22Rv1 (cell line): ENCODE data around the gene ATXN7L3.
"Not testable (repeated sequence)": the region's sequence is repeated elsewhere in the genome, so short reads cannot be mapped to it uniquely, and the experiment has no call there.

Experiments used
- H3K27ac ChIP-seq: fragments of 450-650 bp; 2 replicates; pipeline ENCODE4 v1.5.1; 2017
- ZFX ChIP-seq: fragments of 450-650 bp; IDR thresholded peaks from 2 replicates; pipeline ENCODE4 v1.6.1; 2017; ENCODE audit warnings: antibody characterized with exemption, borderline replicate concordance
- TF ChIP-seq, protein P1 (sequence below): fragments of 450-650 bp; IDR thresholded peaks from 2 replicates; pipeline ENCODE4 v1.5.1; 2017; ENCODE audit warnings: mild to moderate bottlenecking

ATXN7L3 gene

DNA sequence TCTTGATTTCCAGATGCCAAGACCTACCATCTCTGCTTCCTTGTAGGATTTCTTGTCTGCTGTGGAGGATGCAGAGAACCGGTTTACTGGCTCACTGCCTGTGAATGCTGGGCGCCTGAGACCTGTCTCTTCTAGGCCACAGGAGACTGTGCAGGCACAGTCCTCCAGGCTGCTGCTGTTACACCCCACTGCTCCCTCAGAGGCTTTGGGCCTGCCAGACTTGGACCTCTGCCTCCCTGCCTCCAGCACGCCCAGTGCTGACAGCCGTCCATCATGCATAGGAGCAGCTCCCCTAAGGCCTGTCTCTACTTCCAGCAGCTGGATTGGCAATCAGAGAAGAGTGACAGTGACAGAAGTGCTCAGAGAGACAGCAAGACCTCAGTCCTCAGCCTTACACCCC is 51.9 kb downstream of the ATXN7L3 start:
- H3K27ac ChIP-seq: no peak overlapping the region
- TF ChIP-seq, protein P1, sequence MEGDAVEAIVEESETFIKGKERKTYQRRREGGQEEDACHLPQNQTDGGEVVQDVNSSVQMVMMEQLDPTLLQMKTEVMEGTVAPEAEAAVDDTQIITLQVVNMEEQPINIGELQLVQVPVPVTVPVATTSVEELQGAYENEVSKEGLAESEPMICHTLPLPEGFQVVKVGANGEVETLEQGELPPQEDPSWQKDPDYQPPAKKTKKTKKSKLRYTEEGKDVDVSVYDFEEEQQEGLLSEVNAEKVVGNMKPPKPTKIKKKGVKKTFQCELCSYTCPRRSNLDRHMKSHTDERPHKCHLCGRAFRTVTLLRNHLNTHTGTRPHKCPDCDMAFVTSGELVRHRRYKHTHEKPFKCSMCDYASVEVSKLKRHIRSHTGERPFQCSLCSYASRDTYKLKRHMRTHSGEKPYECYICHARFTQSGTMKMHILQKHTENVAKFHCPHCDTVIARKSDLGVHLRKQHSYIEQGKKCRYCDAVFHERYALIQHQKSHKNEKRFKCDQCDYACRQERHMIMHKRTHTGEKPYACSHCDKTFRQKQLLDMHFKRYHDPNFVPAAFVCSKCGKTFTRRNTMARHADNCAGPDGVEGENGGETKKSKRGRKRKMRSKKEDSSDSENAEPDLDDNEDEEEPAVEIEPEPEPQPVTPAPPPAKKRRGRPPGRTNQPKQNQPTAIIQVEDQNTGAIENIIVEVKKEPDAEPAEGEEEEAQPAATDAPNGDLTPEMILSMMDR: no peak
- TF ChIP-seq ZFX: no peak

DNA sequence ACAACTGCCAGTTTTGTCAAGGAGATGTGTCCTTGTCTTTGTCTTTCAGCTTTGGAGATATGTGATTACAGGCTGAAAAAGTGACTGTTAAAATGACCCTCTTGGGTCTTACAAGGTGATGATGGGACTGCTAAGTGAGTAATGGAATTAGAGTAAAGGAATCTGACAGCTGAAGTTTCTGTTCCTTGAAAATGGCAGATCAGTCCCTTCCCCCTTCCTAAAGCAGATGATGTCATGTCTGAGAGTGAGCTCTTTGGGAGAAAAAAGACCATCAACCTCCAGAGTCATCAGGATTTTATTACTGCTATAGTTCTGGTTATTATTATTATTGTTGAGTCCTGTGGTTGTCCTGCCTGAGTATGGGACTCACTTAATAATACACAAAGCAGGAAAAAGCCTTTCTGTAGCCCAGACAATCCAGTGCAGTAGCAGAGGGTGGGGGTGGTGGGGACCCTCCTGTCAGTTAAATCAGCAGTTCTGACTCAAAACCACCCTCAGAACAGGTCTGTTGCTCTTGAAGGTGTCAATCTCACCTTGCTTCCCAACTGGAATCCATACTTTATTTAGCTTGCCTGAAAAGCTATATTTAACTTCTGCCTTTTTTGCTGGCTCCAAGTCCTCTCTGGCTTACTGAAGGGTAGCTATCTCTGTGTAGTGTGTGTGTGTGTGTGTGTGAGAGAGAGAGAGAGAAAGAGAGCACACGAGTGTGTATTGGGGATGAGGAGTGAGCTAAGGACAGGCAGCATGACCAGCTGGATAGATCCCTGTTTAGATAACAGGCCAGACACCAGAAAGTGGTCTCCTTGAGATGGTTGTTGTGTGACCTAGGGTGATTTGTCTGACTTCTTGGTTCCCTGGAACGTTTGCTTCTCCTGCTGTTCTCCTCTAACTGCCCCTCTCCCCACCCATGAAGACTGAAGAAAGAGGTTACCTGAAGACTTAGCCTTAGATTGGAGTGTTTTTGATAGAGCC is 53.0 kb downstream of the ATXN7L3 start:
- no peak for TF ChIP-seq ZFX
- TF ChIP-seq, protein P1: no peak
- no peak overlapping the region for H3K27ac ChIP-seq

DNA sequence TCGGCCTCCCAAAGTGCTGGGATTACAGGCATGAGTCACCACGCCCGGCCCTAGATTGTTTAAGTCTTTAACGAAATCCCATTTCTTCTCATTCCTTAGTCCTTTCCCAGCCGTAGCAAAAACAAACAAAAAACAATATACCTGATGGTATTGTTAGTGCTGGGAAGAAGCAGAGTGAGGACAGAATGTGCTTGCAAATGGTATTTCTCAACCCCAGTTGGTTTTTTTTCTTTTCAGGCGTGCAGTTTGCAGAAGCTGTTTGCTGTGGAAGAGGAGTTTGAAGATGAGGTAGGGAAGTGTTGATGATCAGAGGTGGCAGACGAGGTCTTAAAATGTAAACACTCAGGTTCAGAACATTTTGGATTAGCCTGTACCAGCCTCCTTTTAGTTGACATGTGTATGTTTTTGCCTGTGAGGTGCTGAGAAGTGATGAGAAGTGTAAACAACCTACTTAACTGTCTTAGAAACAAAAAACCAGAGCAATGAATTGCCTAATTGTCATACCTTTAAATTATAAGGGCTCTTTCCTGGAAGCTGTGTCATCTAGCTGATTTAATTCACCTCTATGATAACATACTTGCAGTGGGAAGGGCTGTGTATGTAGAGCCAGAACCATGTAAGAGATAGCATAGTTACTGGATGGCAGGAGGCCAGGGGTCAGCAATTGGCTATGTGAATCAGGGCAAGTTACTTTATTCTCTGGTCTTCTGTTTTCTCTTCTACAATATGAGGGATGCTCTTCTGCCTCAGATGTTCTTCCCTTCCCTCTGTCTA is 54.5 kb downstream of the ATXN7L3 start:
- H3K27ac ChIP-seq: no peak overlapping the region
- TF ChIP-seq, protein P1: no peak
- TF ChIP-seq ZFX: no peak

DNA sequence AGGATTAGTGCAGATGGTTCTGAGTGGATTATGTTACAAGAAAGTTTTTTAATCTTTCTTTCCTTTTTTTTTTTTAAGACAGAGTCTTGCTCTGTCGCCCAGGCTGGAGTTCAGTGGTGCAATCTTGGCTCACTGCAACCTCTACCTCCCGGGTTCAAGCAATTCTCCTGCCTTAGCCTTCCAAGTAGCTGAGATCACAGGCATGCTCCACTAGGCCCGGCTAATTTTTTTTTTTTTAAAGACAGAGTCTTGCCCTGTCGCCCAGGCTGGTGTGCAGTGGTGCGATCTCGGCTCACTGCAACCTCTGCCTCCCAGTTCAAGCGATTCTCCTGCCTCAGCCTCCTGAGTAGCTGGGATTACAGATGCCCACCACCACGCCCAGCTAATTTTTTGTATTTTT is 55.8 kb downstream of the ATXN7L3 start:
- H3K27ac ChIP-seq: not testable (repeated sequence)
